ENCODE results near the gene ATP11A.
"Not testable (repeated sequence)": the region's sequence is repeated elsewhere in the genome, so short reads cannot be mapped to it uniquely, and the experiment has no call there.

The ATP11A gene

DNA sequence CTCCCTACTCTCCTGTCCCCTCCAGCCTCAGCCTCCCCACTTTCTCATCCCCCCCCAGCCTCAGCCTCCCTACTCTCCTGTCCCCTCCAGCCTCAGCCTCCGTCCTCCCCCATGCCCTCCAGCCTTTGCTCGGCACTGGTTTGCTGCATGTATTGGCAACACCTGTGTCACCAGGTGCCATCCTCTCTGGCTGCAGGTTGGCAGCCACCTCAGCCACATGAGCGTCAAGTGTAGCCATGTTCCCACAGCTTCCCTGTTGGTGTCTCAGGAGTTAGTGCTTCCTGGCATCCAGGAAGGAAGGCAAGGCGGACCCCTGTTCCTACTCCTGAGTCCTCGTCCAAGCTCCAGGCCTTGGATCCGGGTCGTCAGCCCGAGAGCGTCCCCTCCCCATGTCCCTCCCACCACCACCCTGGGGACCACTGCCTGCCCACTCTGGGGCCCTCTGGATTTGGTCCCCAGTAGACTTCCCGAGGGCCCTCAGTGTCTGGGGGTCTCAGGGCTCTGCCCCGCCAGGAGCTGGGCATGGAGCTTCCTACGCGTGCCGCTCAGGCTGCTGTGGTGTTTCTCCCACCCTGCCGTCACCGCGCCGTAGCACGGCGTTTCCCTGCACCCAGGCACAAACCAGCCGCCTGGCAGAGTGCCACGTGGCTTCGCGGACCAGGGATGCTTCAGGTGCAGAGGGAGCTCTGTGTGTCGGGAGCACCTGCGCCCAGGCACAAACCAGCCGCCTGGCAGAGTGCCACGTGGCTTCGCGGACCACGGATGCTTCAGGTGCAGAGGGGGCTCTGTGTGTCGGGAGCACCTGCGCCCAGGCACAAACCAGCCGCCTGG lies 150.8 kb downstream of the ATP11A start:
- no peak for DNase-seq (ENCODE audit: low read depth in 2 of 2)

DNA sequence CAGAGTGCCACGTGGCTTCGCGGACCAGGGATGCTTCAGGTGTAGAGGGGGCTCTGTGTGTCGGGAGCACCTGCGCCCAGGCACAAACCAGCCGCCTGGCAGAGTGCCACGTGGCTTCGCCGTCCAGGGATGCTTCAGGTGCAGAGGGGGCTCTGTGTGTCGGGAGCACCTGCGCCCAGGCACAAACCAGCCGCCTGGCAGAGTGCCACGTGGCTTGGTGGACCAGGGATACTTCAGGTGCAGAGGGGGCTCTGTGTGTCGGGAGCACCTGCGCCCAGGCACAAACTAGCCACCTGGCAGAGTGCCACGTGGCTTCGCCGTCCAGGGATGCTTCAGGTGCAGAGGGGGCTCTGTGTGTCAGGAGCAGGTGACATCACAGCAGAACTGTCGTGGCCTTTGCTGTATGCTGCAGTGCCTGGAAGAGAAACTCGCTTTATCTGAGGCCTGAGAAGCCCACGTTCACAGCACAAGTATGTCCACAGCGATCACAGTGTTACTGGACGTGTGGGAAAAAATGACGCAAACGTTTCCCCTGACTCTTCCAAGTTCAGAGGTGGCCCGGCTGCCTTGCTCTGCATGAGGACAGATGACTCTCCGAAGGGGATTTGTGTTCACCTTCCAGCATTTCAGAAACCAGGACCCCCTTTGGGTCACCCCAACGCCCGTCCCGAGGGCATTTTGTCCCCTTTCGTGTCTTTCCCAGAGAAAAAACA lies 151.6 kb downstream of the ATP11A start:
- DNase-seq (ENCODE audit: low read depth in 2 of 2), result not testable (repeated sequence)

DNA sequence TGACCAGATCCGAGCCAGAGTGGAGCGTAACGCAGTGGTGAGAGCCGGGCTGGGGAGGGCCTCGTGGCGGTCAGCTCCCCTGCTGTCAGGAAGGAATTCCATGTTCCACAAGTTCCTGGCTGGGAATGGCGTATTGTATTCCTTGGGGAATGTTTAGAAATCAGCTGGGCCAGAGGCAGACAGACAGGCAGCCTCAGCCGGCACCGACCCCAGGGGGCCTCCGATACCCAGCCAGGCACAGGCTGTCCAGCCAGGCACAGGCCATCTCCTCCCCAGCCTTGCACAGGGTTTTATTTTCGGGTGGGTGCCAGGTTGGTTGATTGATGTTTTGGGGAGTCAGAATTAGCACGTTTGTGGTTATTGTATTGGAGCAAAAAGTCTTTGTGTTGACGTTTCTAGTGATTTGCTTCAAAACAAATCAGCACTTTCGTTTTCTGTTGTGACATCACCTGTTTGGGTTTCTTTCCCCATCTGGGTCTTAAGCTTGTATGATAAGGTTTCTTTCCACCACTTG lies 152.6 kb downstream of the ATP11A start:
- DNase-seq (ENCODE audit: low read depth in 2 of 2), result no peak

DNA sequence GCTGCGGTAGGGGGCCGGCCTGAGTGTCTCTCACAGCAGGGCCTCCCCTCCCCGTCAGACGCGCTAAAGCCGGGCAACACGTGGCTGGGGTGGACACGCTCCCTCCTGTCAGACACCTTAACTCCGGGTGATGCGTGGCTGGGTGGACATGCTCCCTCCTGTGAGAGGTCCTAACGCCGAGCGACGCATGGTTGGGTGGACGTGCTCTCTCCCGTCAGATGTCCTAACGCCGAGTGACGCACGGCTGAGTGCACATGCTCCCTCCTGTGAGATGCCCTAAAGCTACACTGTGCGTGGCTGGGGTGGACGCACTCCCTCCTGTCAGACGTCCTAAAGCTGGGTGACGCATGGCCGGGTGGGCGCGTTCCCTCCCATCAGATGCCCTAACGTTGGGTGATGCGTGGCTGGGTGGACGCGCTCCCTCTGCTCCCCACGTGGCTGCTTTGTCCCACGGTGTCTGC lies 153.1 kb downstream of the ATP11A start:
- no peak for DNase-seq (ENCODE audit: low read depth in 2 of 2)

GRCh38 chr13:112843392-112844111 lies 153.7 kb downstream of the ATP11A start:
- no peak for DNase-seq (ENCODE audit: low read depth in 2 of 2)

GRCh38 chr13:112844411-112844810 lies 154.6 kb downstream of the ATP11A start:
- no peak for DNase-seq (ENCODE audit: low read depth in 2 of 2)

DNA sequence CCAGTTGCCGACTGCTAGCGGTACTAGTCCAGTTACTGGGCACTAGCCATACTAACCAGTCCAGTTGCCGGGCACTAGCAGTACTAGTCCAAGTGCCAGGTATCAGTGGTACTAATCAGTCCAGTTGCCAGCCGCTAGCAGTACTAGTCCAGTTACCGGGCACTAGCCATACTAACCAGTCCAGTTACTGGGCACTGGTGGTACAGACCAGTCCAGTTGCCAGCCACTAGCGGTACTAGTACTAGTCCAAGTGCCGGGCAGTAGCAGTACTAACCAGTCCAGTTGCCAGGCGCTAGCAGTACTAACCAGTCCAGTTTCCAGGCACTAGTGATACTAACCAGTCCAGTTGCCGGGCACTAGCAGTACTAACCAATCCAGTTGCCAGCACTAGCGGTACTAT lies 155.0 kb downstream of the ATP11A start:
- no peak for DNase-seq (ENCODE audit: low read depth in 2 of 2)

DNA sequence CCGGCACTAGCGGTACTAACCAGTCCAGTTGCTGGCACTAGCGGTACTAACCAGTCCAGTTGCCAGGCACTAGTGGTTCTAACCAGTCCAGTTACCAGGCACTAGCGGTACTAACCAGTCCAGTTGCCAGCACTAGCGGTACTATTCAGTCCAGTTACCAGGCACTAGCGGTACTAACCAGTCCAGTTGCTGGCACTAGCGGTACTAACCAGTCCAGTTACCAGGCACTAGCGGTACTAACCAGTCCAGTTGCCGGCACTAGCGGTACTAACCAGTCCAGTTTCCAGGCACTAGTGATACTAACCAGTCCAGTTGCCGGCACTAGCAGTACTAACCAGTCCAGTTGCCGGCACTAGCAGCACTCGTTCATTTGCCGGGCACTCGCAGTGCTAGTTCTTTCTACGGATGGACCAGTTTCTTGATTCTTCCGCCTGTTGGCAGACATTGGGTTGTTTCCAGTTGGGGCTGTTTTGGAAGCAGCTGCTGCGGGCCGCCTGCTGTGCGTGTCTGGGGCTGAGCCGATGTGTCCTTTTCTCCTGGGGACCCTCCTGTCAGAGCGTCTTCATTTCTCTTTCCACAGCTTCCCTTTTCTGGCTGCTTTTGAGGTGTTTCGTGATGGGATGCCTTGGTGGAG lies 155.8 kb downstream of the ATP11A start:
- no peak for DNase-seq (ENCODE audit: low read depth in 2 of 2)

GRCh38 chr13:112846411-112847115 lies 156.7 kb downstream of the ATP11A start:
- DNase-seq (ENCODE audit: low read depth in 2 of 2), result no peak

DNA sequence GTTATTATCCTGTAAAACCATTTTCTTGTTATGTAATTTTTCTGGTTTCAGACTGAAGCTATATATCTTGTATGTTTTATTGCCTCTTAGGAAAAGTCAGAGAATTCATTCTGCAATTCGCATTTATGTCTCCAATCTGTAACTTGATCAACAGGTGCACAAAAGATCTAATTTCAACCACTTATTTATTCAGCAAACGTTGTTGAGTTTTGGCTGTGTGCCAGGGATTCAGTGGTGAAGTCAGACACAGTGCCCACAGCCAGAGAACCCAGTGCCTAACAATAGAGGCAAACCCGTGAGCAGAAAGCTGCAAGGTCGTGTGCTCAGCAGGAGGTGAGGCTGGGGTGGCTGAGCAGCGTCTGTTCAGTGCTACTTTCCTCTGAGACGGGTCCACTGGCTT lies 159.7 kb downstream of the ATP11A start:
- no peak for DNase-seq (ENCODE audit: low read depth in 2 of 2)

GRCh38 chr13:112850273-112850672 lies 160.4 kb downstream of the ATP11A start:
- no peak for DNase-seq (ENCODE audit: low read depth in 2 of 2)

- no peak for DNase-seq (ENCODE audit: low read depth in 2 of 2)
These were observed 161.5 kb downstream of the ATP11A start for GRCh38 chr13:112851107-112852038.

- DNase-seq (ENCODE audit: low read depth in 2 of 2), result no peak
These were observed 162.6 kb downstream of the ATP11A start for GRCh38 chr13:112852392-112852791.

DNA sequence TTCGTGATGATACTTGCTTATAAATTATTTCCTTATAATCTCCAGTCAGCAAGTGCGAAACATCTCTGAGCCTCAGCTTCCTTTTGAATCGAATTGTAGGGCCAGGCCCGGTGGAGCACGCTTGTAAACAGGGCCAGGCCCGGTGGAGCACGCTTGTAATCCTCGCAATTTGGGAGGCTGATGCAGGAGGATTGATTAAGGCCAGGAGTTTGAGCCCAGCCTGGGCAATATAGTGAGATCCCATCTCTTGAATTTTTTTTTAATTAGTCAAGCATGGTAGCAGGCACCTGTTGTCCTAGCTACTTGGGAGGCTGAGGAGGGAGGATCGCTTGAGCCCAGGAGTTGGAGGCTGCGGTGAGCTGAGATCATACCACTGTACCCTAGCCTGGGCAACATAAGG lies 163.0 kb downstream of the ATP11A start:
- no peak for DNase-seq (ENCODE audit: low read depth in 2 of 2)

DNA sequence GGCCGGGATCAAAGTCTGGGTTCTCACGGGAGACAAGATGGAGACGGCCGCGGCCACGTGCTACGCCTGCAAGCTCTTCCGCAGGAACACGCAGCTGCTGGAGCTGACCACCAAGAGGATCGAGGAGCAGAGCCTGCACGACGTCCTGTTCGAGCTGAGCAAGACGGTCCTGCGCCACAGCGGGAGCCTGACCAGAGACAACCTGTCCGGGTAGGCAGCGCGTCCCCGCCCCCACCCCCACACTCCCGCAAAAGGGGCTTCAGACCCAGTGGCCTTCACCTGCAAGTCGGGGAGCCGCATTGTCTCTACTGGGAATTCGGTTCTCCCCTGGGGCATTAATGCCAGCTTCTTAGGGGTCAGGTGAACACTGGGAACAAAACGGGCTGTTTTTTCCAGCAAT lies 164.5 kb downstream of the ATP11A start:
- no peak for DNase-seq (ENCODE audit: low read depth in 2 of 2)

- no peak for DNase-seq (ENCODE audit: low read depth in 2 of 2)
These were observed 166.0 kb downstream of the ATP11A start for GRCh38 chr13:112855859-112856258.

DNA sequence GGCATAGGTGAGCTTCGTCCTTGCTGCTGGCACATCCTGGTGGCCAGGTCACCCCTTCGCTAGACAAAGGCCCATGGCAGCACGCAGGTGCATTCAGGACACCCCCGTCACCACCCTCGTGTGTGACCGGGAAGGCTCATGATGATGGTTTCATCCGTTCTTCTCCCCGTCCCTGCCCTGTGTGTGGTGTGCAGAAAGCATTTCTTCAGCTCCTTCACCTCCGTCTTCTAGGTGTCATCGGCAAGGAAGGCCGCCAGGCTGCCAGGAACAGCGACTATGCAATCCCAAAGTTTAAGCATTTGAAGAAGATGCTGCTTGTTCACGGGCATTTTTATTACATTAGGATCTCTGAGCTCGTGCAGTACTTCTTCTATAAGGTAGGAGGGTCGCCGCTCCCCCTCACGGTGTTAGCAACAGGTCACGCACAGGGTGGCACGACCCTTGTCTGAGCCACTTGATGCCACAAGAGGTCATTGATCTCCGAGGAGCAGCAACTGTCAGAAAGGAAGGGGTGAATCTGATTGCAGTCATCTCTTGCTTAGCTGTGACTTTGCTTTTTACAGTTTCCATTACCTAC lies 168.2 kb downstream of the ATP11A start:
- DNase-seq (ENCODE audit: low read depth in 2 of 2), result no peak

GRCh38 chr13:112859128-112859816 lies 169.4 kb downstream of the ATP11A start:
- DNase-seq (ENCODE audit: low read depth in 2 of 2), result no peak

DNA sequence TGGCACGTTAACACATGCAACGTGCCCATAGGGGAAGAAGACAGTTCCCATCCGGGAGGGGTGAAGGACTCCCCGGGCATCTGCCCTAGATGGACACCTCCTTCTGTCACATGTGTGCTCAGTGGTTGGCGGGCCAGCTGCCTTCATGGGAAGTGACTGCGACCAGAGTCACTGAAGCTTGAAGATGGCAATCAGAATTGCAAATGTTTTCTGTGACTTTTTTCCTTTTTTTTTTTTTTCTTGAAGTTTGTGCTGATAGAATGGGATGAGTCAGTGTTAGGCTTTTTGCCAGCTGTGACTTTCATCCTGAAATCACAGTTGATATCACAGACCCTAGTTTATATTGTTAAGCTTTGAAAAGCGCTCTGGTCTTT lies 170.0 kb downstream of the ATP11A start:
- no peak for DNase-seq (ENCODE audit: low read depth in 2 of 2)

Data from stimulated activated CD8-positive, alpha-beta memory T cell treated with anti-CD3 and anti-CD28 coated beads, Interleukin-2, amount 100 ng/mL, for 48 hours (primary cell).